ENCODE measurements around the gene POU6F2.

The POU6F2 gene

GRCh38 chr7:39128287-39128843, 150.7 kb downstream of the POU6F2 start:
- no peak for DNase-seq (ENCODE audit: low read depth, low spot score)

DNA sequence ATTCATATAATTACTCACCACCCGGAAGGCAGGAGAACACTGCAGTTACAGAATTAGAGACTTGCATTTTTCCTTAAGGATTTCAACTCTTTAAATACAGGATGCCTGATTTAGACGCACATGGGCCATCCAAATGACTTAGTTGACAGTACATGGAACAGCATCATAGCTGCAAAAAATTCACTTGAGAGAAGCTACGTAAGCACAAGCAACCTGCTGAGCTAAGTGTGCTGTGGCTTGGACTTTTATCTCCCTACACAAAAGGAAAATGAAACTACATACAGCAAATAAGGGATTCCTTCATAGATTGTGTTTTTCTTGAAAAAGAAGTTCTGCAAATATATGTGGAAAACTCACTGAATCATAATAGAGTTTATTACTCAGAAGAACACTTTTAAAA, 152.6 kb downstream of the POU6F2 start:
- no peak for DNase-seq (ENCODE audit: low read depth, low spot score)

- no peak for DNase-seq (ENCODE audit: low read depth, low spot score)
Measured at GRCh38 chr7:39130857-39131526, 153.3 kb downstream of the POU6F2 start.

GRCh38 chr7:39132306-39132705, 154.6 kb downstream of the POU6F2 start:
- no peak for DNase-seq (ENCODE audit: low read depth, low spot score)

DNA sequence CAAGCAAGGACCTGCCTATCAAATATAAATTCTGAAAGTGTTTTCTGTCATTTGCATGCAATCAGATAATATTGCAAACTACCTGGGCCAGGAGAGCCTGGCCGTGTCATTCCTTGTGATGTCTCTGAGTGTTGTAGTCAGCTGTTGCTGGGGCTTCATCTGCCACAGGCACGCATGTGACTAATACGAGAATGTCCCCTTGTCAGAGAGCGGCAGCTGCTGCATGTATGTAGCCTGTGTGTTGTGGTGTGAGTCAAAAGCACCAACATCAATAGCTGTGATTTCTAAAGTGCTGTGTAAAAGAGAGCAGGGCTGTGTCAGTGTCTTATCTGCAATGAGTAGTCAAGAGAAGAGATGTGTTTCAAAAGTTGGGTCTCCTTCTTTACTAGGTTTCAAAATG, 155.4 kb downstream of the POU6F2 start:
- DNase-seq (ENCODE audit: low read depth, low spot score) = no peak

DNA sequence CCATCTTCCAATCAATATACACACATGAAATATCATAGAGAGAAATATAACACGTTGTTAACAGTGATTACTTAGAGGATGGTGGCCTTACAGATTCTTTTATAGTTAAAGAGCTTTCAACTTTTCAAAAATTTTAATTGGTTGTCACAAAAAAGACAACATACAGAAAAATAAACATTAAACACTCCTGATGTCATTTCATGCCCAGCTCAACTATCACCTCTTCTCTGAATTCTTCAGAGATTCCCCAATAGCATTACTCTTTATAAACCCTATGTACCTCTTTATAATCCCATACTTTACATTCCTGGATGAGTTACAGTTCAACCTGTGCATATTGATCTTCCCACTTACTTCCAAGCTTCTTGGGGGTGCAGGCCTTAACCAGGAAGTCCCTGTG, 159.8 kb downstream of the POU6F2 start:
- no peak for DNase-seq (ENCODE audit: low read depth, low spot score)

DNA sequence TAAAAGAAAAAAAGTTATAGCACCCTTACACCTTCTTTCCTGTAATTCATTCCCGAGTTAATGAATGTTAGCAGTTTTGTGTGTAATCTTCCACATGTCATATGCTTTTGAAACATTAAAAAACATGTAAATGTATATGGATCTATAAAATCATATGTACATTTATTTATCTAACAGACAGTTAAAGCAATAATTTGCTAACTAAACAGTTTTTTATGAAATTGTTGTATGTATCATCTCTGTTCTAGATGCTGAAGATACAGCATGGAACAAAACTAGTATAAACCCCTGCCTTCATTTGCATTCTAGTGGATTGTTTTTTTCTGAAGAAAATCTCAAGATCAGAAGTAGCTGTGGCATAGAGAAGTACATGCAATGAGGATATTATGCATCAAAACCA, 165.0 kb downstream of the POU6F2 start:
- no peak for DNase-seq (ENCODE audit: low read depth, low spot score)

DNA sequence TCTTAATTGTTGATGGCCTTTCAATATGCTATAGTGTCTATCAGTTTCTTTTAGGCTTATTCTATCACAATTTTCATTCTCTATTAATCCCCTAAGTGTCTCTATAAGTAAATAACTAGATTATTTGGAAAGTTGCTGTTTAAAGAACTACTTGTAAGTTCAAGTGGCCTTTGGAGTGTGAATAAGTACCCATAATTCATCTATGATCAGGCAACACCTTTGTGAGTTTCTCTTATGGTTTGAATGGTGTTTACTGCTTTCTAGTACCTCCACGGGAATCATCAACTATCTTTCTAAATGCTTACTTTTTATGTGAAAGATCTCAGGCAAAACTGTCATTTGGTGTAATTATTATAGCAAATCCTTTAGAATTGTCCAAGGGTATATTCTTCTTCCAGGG, 166.7 kb downstream of the POU6F2 start:
- DNase-seq (ENCODE audit: low read depth, low spot score) = no peak

- no peak for DNase-seq (ENCODE audit: low read depth, low spot score)
Measured at GRCh38 chr7:39145283-39145682, 167.6 kb downstream of the POU6F2 start.

DNA sequence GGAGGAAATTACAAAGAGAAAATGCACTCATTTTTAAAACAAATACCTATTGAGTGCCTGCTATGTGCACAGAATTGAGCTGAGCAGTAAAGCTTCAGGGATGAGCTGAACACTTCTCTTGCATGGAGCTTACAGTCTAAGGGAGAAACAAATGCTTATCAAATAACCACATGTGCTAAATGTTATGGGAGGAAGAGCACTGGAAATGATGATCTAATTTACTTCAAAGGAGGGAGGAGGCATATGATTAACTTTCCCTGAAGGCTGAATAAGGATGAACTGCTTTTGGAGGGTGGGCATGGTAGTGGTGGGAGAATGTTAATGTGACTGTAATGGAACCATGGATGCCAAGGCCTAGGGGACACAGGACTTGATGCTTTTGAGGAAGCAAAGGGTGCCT, 168.2 kb downstream of the POU6F2 start:
- no peak for DNase-seq (ENCODE audit: low read depth, low spot score)

DNA sequence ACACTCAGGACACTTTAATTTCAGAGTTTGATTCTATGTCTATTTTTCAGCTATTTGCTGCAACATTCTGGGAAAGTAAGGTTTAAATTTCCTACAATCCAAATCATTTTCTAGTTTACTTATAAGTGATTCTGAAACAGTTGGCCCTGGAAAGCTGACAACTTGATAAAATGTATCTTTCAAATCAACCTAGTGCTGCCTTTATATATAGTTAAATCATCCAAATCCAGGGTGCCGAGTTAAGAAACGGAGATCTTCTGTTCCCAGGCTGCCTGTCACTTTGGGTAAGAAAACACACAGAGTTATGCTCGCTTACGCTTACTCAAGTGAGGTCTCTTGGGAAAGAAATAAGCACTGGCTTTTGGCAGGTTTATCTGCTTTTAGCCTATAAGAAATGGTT, 175.0 kb downstream of the POU6F2 start:
- DNase-seq (ENCODE audit: low read depth, low spot score) = no peak

GRCh38 chr7:39153113-39153512, 175.4 kb downstream of the POU6F2 start:
- no peak for DNase-seq (ENCODE audit: low read depth, low spot score)

DNA sequence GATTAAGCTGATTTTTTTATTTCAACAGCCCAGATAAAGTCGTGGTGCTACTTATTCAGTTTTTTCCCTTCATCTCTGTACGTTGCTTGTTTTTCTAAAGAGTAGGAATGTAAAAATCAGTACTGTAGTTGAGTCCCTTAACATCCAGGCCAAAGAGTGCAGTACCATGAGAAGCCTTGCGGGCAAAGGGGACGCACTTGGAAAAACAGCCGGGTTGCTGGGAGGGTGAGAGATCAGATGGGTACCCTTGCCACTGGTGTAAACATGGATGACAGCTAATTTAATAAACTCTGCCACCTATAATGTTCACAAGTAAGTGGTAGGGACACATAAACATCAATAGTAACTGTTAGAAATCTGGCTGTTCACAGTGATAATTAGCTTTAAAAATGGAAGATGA, 175.9 kb downstream of the POU6F2 start:
- no peak for DNase-seq (ENCODE audit: low read depth, low spot score)

GRCh38 chr7:39154815-39155214, 177.1 kb downstream of the POU6F2 start:
- DNase-seq (ENCODE audit: low read depth, low spot score) = no peak

- DNase-seq (ENCODE audit: low read depth, low spot score) = no peak
Measured at GRCh38 chr7:39158367-39158766, 180.7 kb downstream of the POU6F2 start.

DNA sequence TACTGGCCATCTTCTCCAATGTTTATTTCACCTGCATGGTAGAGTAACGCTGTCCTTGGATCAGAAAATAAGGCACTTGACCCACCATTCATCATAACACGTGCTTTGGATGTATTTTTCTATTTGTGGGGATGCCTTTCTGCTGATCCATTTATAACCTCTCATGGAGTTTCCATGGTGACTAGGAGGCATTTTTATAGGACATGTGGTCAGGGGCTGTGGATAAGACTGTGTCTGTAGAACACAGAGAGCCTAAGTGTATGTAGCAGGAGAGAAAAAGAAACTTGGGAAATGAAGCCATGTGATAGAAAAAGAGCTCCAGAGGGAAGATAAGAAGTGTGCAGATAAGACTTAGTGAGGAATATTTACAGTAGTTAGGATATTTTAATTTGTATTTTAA, 184.2 kb downstream of the POU6F2 start:
- no peak for DNase-seq (ENCODE audit: low read depth, low spot score)

DNA sequence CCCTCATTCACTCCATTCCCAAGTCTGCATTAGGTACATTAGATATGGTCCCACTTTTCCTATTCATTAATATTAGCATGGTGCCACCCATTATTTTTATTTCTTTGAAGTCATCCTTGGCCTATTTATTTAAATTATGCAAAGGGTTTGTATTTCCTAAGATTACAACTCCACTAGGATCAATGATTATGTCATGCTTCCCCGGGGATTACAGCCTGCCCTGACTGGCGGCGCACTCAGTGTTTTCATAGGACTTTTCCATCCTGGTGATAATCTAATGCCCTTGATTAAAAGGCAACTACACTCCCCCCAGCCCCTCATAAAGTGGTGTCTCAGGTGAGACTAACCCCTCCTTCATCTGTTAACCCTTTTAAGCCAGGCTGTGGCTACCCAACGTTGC, 187.2 kb downstream of the POU6F2 start:
- DNase-seq (ENCODE audit: low read depth, low spot score) = no peak

DNA sequence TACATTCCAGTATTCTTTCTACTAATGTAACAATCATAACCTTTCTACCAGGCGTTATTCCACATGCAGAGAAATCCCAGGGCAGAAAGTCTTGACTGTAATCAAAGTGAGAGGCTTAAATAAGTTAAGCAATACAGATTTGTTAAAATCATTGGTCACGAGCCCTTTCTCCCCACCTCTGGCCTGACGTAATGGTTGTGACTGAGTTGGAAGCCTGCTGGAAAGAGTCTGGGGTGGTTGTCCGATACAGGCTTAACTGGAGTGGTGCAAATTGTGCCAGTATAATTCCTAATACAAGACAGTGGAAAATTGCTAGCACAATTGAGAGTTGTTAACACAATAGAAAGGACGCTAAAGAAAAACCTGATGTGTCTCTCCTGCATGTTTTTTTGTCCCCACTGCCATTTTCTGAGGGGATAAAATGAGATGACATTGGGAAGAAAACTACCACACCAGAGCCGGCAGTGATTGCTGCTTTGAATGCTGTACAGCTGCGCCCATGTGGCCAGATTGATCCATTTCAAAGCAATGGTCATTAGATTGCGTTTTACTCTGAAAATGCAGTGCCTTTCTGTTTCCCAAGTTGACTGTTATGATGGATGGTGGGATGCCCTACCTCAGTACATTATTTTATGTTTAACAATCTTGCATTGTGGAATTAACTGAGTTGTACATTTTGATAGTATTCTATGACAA, 190.8 kb downstream of the POU6F2 start:
- DNase-seq (ENCODE audit: low read depth, low spot score) = no peak

DNA sequence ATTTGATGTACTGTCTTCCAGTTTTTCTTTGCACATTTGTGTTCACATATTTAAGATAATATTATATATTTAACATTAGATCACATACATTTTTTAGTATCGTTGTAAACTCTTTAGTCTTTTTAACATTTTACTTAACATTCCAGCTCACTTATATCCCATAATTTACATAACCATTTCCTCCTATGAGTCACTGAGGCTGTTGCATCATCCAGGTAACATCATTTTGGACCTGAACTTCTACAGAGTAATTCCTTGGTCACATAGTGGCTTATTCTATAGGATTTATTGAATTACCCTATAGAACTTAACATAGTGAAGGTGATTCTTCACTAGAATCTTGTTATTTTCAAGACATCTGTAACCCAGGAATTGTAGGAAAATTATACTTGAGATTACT, 194.4 kb downstream of the POU6F2 start:
- no peak for DNase-seq (ENCODE audit: low read depth, low spot score)

GRCh38 chr7:39181398-39181797, 203.7 kb downstream of the POU6F2 start:
- no peak for DNase-seq (ENCODE audit: low read depth, low spot score)

DNA sequence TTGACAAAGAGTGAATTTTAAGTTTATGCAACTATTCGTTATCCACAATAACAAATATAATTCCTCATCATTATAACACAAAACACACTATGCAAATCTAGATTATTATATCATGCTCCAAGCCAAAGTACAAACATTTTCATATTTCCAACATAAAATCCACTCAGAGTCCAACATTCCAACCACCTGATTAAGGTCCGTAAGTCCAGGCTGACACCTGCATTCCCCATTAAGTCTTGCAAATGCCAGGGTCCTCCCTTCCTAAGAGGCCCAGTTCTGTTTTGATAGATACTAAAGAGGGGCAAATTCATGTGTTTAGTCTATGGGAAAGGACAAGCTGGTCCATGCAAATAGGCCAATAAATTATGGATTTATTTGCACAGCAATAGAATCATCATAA, 206.1 kb downstream of the POU6F2 start:
- no peak for DNase-seq (ENCODE audit: low read depth, low spot score)

DNA sequence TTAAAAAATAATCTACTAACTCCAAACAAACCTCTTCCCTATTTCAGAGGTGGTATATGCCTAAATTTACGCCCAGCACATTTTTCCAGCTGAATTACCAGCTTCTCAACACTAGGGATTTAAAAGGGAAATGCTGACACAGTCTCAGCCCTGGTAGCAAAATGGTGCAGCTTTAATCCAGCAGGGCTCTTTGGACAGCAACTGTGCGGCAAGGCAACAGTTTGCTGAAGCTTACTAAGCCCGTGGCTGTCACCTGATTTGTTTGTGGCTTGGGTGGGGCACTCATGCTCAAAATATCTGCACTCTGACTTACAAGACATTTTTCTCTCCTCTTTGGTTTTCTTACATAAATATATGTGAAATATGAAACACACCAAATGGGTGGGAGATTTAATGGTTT, 206.7 kb downstream of the POU6F2 start:
- DNase-seq (ENCODE audit: low read depth, low spot score) = no peak

DNA sequence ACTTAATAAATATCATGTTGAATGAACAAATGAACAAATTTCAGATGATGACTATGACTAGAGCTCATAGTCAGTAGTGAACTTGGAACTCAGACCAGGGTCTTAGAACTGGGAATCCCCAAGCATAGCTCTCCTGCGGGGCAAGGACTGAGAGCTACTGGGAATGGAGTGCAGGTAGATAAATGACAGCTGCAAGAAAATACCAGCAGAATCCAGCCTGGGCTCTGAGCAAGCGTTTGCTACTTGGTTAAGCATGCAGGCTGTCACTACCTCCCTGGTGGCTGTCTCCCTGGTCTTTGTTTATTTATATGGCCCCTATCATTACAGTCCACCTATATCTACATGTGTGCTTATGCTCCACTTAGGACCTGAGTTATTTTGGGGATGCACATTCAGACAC, 208.4 kb downstream of the POU6F2 start:
- no peak for DNase-seq (ENCODE audit: low read depth, low spot score)
